HepG2 (cell line): ENCODE results near the gene LRRC4. TPM values are rescaled to one million over a fixed set of nuclear protein-coding genes. Genes with fewer than 3 reads are reported as not detected.

Source experiments
- ATAC-seq: fragments of 200-7000 bp; cut with Tn5 transposase; 3 replicates; pipeline ENCODE4 v1.9.1; 2020; ENCODE audit warnings: mild to moderate bottlenecking, moderate library complexity
- BruUV-seq: library from RNA; stranded (reverse); fragments of 400-500 nt; replicated peaks from 2 replicates; lab custom pipeline; 2021; lab: Mats Ljungman, UMichigan
- CTCF ChIA-PET: fragments of 300-600 bp; formaldehyde crosslinking; extraction: SDS; loops from one replicate; lab custom pipeline; 2021; ENCODE audit warnings: low total read pairs, inconsistent platforms, low intra/inter-chr PET ratio; lab: Yijun Ruan, JAX
- POLR2A ChIA-PET: fragments of 350-600 bp; sonication (Branson Sonifier 250); formaldehyde crosslinking; loops from one replicate; lab custom pipeline; 2020; ENCODE audit warnings: antibody characterized with exemption, inconsistent platforms; lab: Yijun Ruan, JAX
- DNase-seq: peaks from one replicate; pipeline ENCODE4 v3.0.0-alpha.2; 2015; ENCODE audit warnings: low spot score
- FAIRE-seq: peaks from 3 replicates; lab custom pipeline; 2011; peaks lifted over from hg19 to GRCh38; lab: Jason Lieb, UNC
- H2AFZ ChIP-seq: one replicate; pipeline ENCODE4 v1.6.1; 2011; ENCODE audit warnings: low read length, inconsistent platforms
- H3K27ac ChIP-seq: fragments of 300-600 bp; 3 replicates; pipeline ENCODE4 v1.8.0; 2011; ENCODE audit warnings: mixed run types, mild to moderate bottlenecking, mixed read lengths, low read length, inconsistent platforms; ENCODE audit not compliant: insufficient read depth; ENCODE audit errors: extremely low read length
- H3K27me3 ChIP-seq, 2 experiments: fragments of 200-600 bp in 1 of 2; 2 replicates in 1 of 2; 3 replicates in 1 of 2; pipeline versions ENCODE4 v1.6.0 to v1.8.0; 2011; ENCODE audit warnings: low read length in 2 of 2, mild to moderate bottlenecking in 2 of 2, moderate library complexity in 2 of 2, inconsistent platforms in 1 of 2; ENCODE audit not compliant: insufficient read depth in 2 of 2, control insufficient read depth in 1 of 2
- H3K36me3 ChIP-seq, 2 experiments: fragments of 200-600 bp in 1 of 2; replicated peaks in 1 of 2; 2 replicates in 1 of 2; 3 replicates in 1 of 2; pipeline versions ENCODE4 v1.5.1 to v1.8.0; 2011; ENCODE audit warnings: low read length in 2 of 2, inconsistent platforms in 1 of 2; ENCODE audit not compliant: insufficient read depth in 2 of 2, control insufficient read depth in 1 of 2
- H3K4me1 ChIP-seq: 2 replicates; pipeline ENCODE4 v1.5.1; 2012; ENCODE audit warnings: low read length, inconsistent platforms; ENCODE audit not compliant: insufficient read depth
- H3K4me2 ChIP-seq: 2 replicates; pipeline ENCODE4 v1.6.0; 2011; ENCODE audit warnings: low read depth, low read length, inconsistent platforms
- H3K4me3 ChIP-seq, 3 experiments: fragments of 200-600 bp in 1 of 3; sonication (generic), shearing (Covaris generic) in 1 of 3; replicated peaks in 1 of 3; 2 replicates each; pipeline ENCODE4 v1.5.1; 2011 to 2016; ENCODE audit warnings: low read length in 3 of 3, inconsistent platforms in 2 of 3, low read depth in 2 of 3, mild to moderate bottlenecking in 2 of 3, control low read depth in 1 of 3, mixed read lengths in 1 of 3; ENCODE audit not compliant: insufficient read depth in 1 of 3
- H3K79me2 ChIP-seq: one replicate; pipeline ENCODE4 v1.6.1; 2011; ENCODE audit warnings: low read length, inconsistent platforms; ENCODE audit not compliant: insufficient read depth
- H3K9ac ChIP-seq: 2 replicates; pipeline ENCODE4 v1.6.0; 2011; ENCODE audit warnings: mild to moderate bottlenecking, low read depth, low read length, inconsistent platforms; ENCODE audit not compliant: insufficient read depth
- H3K9me3 ChIP-seq: 2 replicates; pipeline ENCODE4 v1.5.1; 2012; ENCODE audit warnings: mild to moderate bottlenecking, low read length
- H4K20me1 ChIP-seq: 2 replicates; pipeline ENCODE4 v1.6.0; 2011; ENCODE audit warnings: inconsistent platforms, mild to moderate bottlenecking, low read length, moderate library complexity; ENCODE audit not compliant: insufficient read depth
- BRD4 ChIP-seq: sonication (generic); formaldehyde crosslinking; IDR thresholded peaks from 2 replicates; pipeline ENCODE4 v1.4.0; 2020; ENCODE audit warnings: missing genetic modification reagents
- KDM3A ChIP-seq: IDR thresholded peaks from 2 replicates; pipeline ENCODE4 v1.6.1; 2018; ENCODE audit warnings: low read depth, missing compliant biosample characterization
- PAXIP1 ChIP-seq: sonication (generic); formaldehyde crosslinking; conservative IDR thresholded peaks from 2 replicates; pipeline ENCODE4 v1.4.0; 2020; ENCODE audit warnings: mild to moderate bottlenecking, missing genetic modification reagents, moderate library complexity
- POLR2G ChIP-seq: fragments of 200-400 bp; formaldehyde crosslinking; IDR thresholded peaks from 2 replicates; pipeline ENCODE4 v1.6.1; 2018; ENCODE audit warnings: mild to moderate bottlenecking, low read depth, low read length, moderate library complexity
- PREB ChIP-seq: sonication (generic); formaldehyde crosslinking; IDR thresholded peaks from 2 replicates; pipeline ENCODE4 v1.4.0; 2020; ENCODE audit warnings: missing genetic modification reagents
- PTBP1 ChIP-seq: fragments of 200-400 bp; formaldehyde crosslinking; IDR thresholded peaks from 2 replicates; pipeline ENCODE4 v1.6.1; 2018; ENCODE audit warnings: low read length, low read depth; ENCODE audit not compliant: poor library complexity, severe bottlenecking
- RCOR2 ChIP-seq: IDR thresholded peaks from 2 replicates; pipeline ENCODE4 v1.6.1; 2016; ENCODE audit warnings: missing biosample characterization, missing genetic modification reagents
- SETDB1 ChIP-seq: sonication (generic); formaldehyde crosslinking; IDR thresholded peaks from 2 replicates; pipeline ENCODE4 v1.5.1; 2020; ENCODE audit warnings: missing genetic modification reagents, mild to moderate bottlenecking, borderline replicate concordance
- SSRP1 ChIP-seq: IDR thresholded peaks from 2 replicates; pipeline ENCODE4 v1.6.1; 2016; ENCODE audit warnings: control low read depth
- ZBTB43 ChIP-seq: sonication (generic); formaldehyde crosslinking; conservative IDR thresholded peaks from 2 replicates; pipeline ENCODE4 v1.4.0; 2020; ENCODE audit warnings: missing genetic modification reagents
- ZNF24 ChIP-seq: fragments of 450-650 bp; IDR thresholded peaks from 2 replicates; pipeline ENCODE4 v1.6.1; 2017; ENCODE audit warnings: antibody characterized with exemption, mild to moderate bottlenecking
- ZNF703 ChIP-seq: sonication (generic); formaldehyde crosslinking; IDR thresholded peaks from 2 replicates; pipeline ENCODE4 v1.5.1; 2020; ENCODE audit warnings: missing genetic modification reagents, mild to moderate bottlenecking, moderate library complexity, borderline replicate concordance
- in situ Hi-C: cut with HindIII; loops from 2 replicates; pipeline ENCODE4 v1.10.0; 2017; ENCODE audit warnings: low pct_unique_long_range_greater_than_20kb; ENCODE audit not compliant: extremely low pct_ligation_motif_present
- intact Hi-C: fragments of 100-400 bp; cut with micrococcal nuclease; formaldehyde crosslinking; loops from one replicate; pipeline ENCODE4 v1.10.0; 2022; ENCODE audit not compliant: unreplicated experiment
- polyA plus RNA-seq, 8 experiments: library from polyadenylated mRNA; depleted of rRNA in 3 of 8; stranded (reverse) in 7 of 8; unstranded in 1 of 8; fragments of >200 nt; fragmentation: Illumina TruSeq in 4 of 8; extraction: Trizol in 4 of 8; gene quantifications; 2 replicates each; pipeline versions ENCODE4 v1.2.1 to v1.2.3, GENCODE V29; 2011 to 2016; ENCODE audit warnings: low read depth in 4 of 8, missing spikeins in 1 of 8, mixed read lengths in 1 of 8; ENCODE audit not compliant: insufficient read depth in 1 of 8
- total RNA-seq, 5 experiments: library from RNA; depleted of rRNA; stranded (reverse); fragments of >200 nt; fragmentation: Illumina TruSeq; extraction: Trizol; gene quantifications; 2 replicates each; pipeline ENCODE4 v1.2.3, GENCODE V29; 2016; ENCODE audit warnings: low read depth in 1 of 5

LRRC4 gene
- total and polyA plus RNA-seq, 2 of the 13 experiments (the other 11 are each of a cell fraction or from before 2014, with no cell fraction given) = not detected

GRCh38 chr7:127979728-127980126 lies 51.5 kb downstream of the LRRC4 start:
- Histone ChIP-seq H3K4me3 (no peak overlapping the region), H3K27ac (no peak overlapping the region), H3K79me2 (no peaks in the 10 kb centered on the region), H3K36me3 (peaks cover 11 to 35% of the 10 kb centered on the region in 2 experiments), H3K9me3 (peaks cover 6% of the 10 kb centered on the region; the same call in 1 of the 2 replicates), H3K9ac (no peak overlapping the region), H2AFZ (no peak overlapping the region), H3K27me3 (no peaks in the 10 kb centered on the region), H3K4me1 (no peaks in the 10 kb centered on the region; the same call in 1 of the 2 replicates), H4K20me1 (0 out of 2 replicates have a peak, but pooled peaks cover 3% of the 10 kb centered on the region), H3K4me2 (no peak overlapping the region)
- ChIA-PET CTCF (no interaction called here), POLR2A (interaction anchor here (0.6 kb wide), 1 partner anchor 20 kb away, joined by 3 read pairs; no protein-coding TSS in a partner anchor)
- intact Hi-C loops (no loop called here), in situ Hi-C loops (no loop called here)
- no peak for TF ChIP-seq KDM3A (CRISPR knock-in tag)
- no peak for TF ChIP-seq PTBP1
- TF ChIP-seq ZNF703 = no peak
- TF ChIP-seq PREB = no peak
- no peak for TF ChIP-seq ZBTB43 (CRISPR knock-in tag)
- TF ChIP-seq POLR2G = no peak
- TF ChIP-seq BRD4 (CRISPR knock-in tag) = no peak
- TF ChIP-seq RCOR2 (CRISPR knock-in tag) = no peak
- TF ChIP-seq SSRP1 = no peak
- TF ChIP-seq ZNF24 = no peak
- no peak for TF ChIP-seq PAXIP1 (CRISPR knock-in tag)
- TF ChIP-seq SETDB1 = no peak
- FAIRE-seq (no peak), ATAC-seq (no peak), DNase-seq (no peak)
- BruUV-seq = no TSS peak
